Activated CD8-positive, alpha-beta memory T cell treated with anti-CD3 and anti-CD28 coated beads for 36 hours (primary cell): ENCODE results near the gene DUS1L. TPM values are rescaled to one million over a fixed set of nuclear protein-coding genes. Genes with fewer than 3 reads are reported as not detected.

Source experiments
- CTCF ChIA-PET: fragments of 350-600 bp; sonication (Branson Sonifier 250); formaldehyde crosslinking; loops from one replicate; lab custom pipeline; 2021; ENCODE audit warnings: antibody characterized with exemption; lab: Charles Lee
- POLR2A ChIA-PET: fragments of 350-600 bp; sonication (Branson Sonifier 250); formaldehyde crosslinking; loops from one replicate; lab custom pipeline; 2021; ENCODE audit warnings: antibody characterized with exemption; lab: Charles Lee
- total RNA-seq, 2 experiments: library from RNA; stranded (reverse); gene quantifications; one replicate each; pipeline ENCODE4 v1.2.3, GENCODE V29; 2021

DUS1L gene
- total RNA-seq, 2 experiments from 2014 or later, result 187 to 195 TPM

GRCh38 chr17:82063424-82064415 is 1.9 kb downstream of the DUS1L start:
- ChIA-PET CTCF (interaction anchor here (1.0 kb wide), 1 partner anchor 33 kb away, joined by 3 read pairs; no protein-coding TSS in a partner anchor), POLR2A (interaction anchor here (0.6 kb wide), 1 partner anchor 35 kb away, joined by 3 read pairs; no protein-coding TSS in a partner anchor)

- POLR2A ChIA-PET, result no interaction called here
- CTCF ChIA-PET, result no interaction called here
Observed at GRCh38 chr17:82062984-82063368, 2.6 kb downstream of the DUS1L start.

- POLR2A ChIA-PET, result no interaction called here
- CTCF ChIA-PET, result no interaction called here
Observed at GRCh38 chr17:82062076-82062983, 3.3 kb downstream of the DUS1L start.

GRCh38 chr17:82061047-82061925 is 4.3 kb downstream of the DUS1L start:
- CTCF ChIA-PET, result interaction anchor here (0.6 kb wide), 1 partner anchor 321 kb away, joined by 5 read pairs; no protein-coding TSS in a partner anchor
- POLR2A ChIA-PET, result no interaction called here

GRCh38 chr17:82060614-82061013 is 5.0 kb downstream of the DUS1L start:
- POLR2A ChIA-PET, result interaction anchor here (0.6 kb wide), 1 partner anchor 23 kb away, joined by 3 read pairs; the partner anchor contains the start of gene DCXR
- CTCF ChIA-PET, result interaction anchor here (1.1 kb wide), 1 partner anchor 46 kb away, joined by 3 read pairs; no protein-coding TSS in a partner anchor

- ChIA-PET POLR2A (no interaction called here), CTCF (interaction anchor here (1.1 to 1.2 kb wide), 2 partner anchors 19 to 46 kb away, joined by 3 read pairs; no protein-coding TSS in a partner anchor)
Observed at GRCh38 chr17:82060001-82060380, 5.6 kb downstream of the DUS1L start.

GRCh38 chr17:82059272-82060000 is 6.2 kb downstream of the DUS1L start:
- ChIA-PET POLR2A (no interaction called here), CTCF (interaction anchor here (1.1 to 1.2 kb wide), 2 partner anchors 19 to 47 kb away, joined by 3 read pairs; no protein-coding TSS in a partner anchor)

- ChIA-PET POLR2A (no interaction called here), CTCF (no interaction called here)
Observed at GRCh38 chr17:82058855-82059249, 6.8 kb downstream of the DUS1L start.

- ChIA-PET POLR2A (no interaction called here), CTCF (no interaction called here)
Observed at GRCh38 chr17:82058230-82058854, 7.3 kb downstream of the DUS1L start.

GRCh38 chr17:82056729-82057621 is 8.6 kb downstream of the DUS1L start:
- POLR2A ChIA-PET, result no interaction called here
- CTCF ChIA-PET, result no interaction called here

- POLR2A ChIA-PET, result no interaction called here
Observed at GRCh38 chr17:82055965-82056728, 9.5 kb downstream of the DUS1L start.

GRCh38 chr17:82055023-82055964 is 10.3 kb downstream of the DUS1L start:
- POLR2A ChIA-PET, result no interaction called here
- CTCF ChIA-PET, result interaction anchor here (1.0 kb wide), 1 partner anchor 11 kb away, joined by 4 read pairs; no protein-coding TSS in a partner anchor

More at GRCh38 chr17:82055965-82056728, 9.5 kb downstream of the DUS1L start:
- CTCF ChIA-PET, result interaction anchor here (1.0 kb wide), 1 partner anchor 11 kb away, joined by 4 read pairs; no protein-coding TSS in a partner anchor

GRCh38 chr17:82054351-82055022 is 11.1 kb downstream of the DUS1L start:
- ChIA-PET CTCF (interaction anchor here (1.3 kb wide), 1 partner anchor 44 kb away, joined by 3 read pairs; the partner anchor contains the start of gene FASN), POLR2A (interaction anchor here (0.6 kb wide), 1 partner anchor 329 kb away, joined by 8 read pairs; no protein-coding TSS in a partner anchor)
